D721Med (cell line): ENCODE measurements around the gene MYO1G.
A peak's percentile ranks its signal among the peaks of the same experiment; 100 is the strongest.

Source experiments
- DNase-seq: peaks from one replicate; pipeline ENCODE4 v3.0.0; 2011; ENCODE audit warnings: low spot score; ENCODE audit not compliant: insufficient read length
- FAIRE-seq: peaks from 2 replicates; lab custom pipeline; 2011; peaks lifted over from hg19 to GRCh38; lab: Jason Lieb, UNC
- CTCF ChIP-seq: IDR thresholded peaks from 2 replicates; pipeline ENCODE4 v1.5.1; 2012; ENCODE audit warnings: mild to moderate bottlenecking, control low read depth; ENCODE audit not compliant: insufficient read depth; ENCODE audit errors: missing control alignments

MYO1G gene

GRCh38 chr7:44921607-44922350 is 57.0 kb downstream of the MYO1G start:
- TF ChIP-seq CTCF, result peak; percentile 64
- no peak for FAIRE-seq

GRCh38 chr7:44920119-44920518 is 58.7 kb downstream of the MYO1G start:
- FAIRE-seq (no peak), DNase-seq (no peak)
- no peak for TF ChIP-seq CTCF

More at GRCh38 chr7:44921607-44922350, 57.0 kb downstream of the MYO1G start:
- DNase-seq, result peak; percentile 57

GRCh38 chr7:44918029-44918428 is 60.8 kb downstream of the MYO1G start:
- FAIRE-seq (no peak), DNase-seq (no peak)
- no peak for TF ChIP-seq CTCF

- no peak for DNase-seq
Observed at GRCh38 chr7:44917465-44917864, 61.4 kb downstream of the MYO1G start.

GRCh38 chr7:44914992-44915607 is 63.7 kb downstream of the MYO1G start:
- TF ChIP-seq CTCF, result no peak
- DNase-seq (no peak), FAIRE-seq (no peak)

More at GRCh38 chr7:44917465-44917864, 61.4 kb downstream of the MYO1G start:
- no peak for TF ChIP-seq CTCF
- FAIRE-seq, result no peak

GRCh38 chr7:44912775-44913347 is 66.0 kb downstream of the MYO1G start:
- TF ChIP-seq CTCF, result no peak
- DNase-seq (no peak), FAIRE-seq (no peak)
